HepG2 (cell line): Measurements from ENCODE around the gene TSKU. TPM values are rescaled to one million over a fixed set of nuclear protein-coding genes. Genes with fewer than 3 reads are reported as not detected.

ENCODE experiments used
- FOSL1 ChIP-seq: sonication (generic); formaldehyde crosslinking; IDR thresholded peaks from 2 replicates; pipeline ENCODE4 v1.9.0; 2021; ENCODE audit warnings: missing genetic modification reagents, borderline replicate concordance
- HNRNPL ChIP-seq: fragments of 200-400 bp; formaldehyde crosslinking; IDR thresholded peaks from 2 replicates; pipeline ENCODE4 v1.6.1; 2017; ENCODE audit warnings: mild to moderate bottlenecking, low read depth, low read length
- RAD51 ChIP-seq: fragments of 450-650 bp; IDR thresholded peaks from 2 replicates; pipeline ENCODE4 v1.6.1; 2016; ENCODE audit warnings: borderline replicate concordance
- SIN3A ChIP-seq: IDR thresholded peaks from 2 replicates; pipeline ENCODE4 v1.6.1; 2011; ENCODE audit warnings: low read depth, mild to moderate bottlenecking, control low read depth, low read length, borderline replicate concordance
- TRIM24 ChIP-seq: sonication (generic); formaldehyde crosslinking; IDR thresholded peaks from 2 replicates; pipeline ENCODE4 v1.8.0; 2022; ENCODE audit warnings: mild to moderate bottlenecking, missing genetic modification reagents
- XRCC5 ChIP-seq: fragments of 200-400 bp; formaldehyde crosslinking; optimal IDR thresholded peaks from 2 replicates; pipeline ENCODE3; 2017; ENCODE audit warnings: mild to moderate bottlenecking, low read length
- ZNF10 ChIP-seq: sonication (generic); formaldehyde crosslinking; IDR thresholded peaks from 2 replicates; pipeline ENCODE4 v1.4.0; 2020; ENCODE audit warnings: mild to moderate bottlenecking, low read depth, missing genetic modification reagents, borderline replicate concordance
- ZNF253 ChIP-seq: sonication (generic); formaldehyde crosslinking; IDR thresholded peaks from 2 replicates; pipeline ENCODE4 v1.8.0; 2022; ENCODE audit warnings: mild to moderate bottlenecking, missing genetic modification reagents, borderline replicate concordance
- polyA plus RNA-seq, 8 experiments: library from polyadenylated mRNA; depleted of rRNA in 3 of 8; stranded (reverse) in 7 of 8; unstranded in 1 of 8; fragments of >200 nt; fragmentation: Illumina TruSeq in 4 of 8; extraction: Trizol in 4 of 8; gene quantifications; 2 replicates each; pipeline versions ENCODE4 v1.2.1 to v1.2.3, GENCODE V29; 2011 to 2016; ENCODE audit warnings: low read depth in 4 of 8, missing spikeins in 1 of 8, mixed read lengths in 1 of 8; ENCODE audit not compliant: insufficient read depth in 1 of 8
- total RNA-seq, 5 experiments: library from RNA; depleted of rRNA; stranded (reverse); fragments of >200 nt; fragmentation: Illumina TruSeq; extraction: Trizol; gene quantifications; 2 replicates each; pipeline ENCODE4 v1.2.3, GENCODE V29; 2016; ENCODE audit warnings: low read depth in 1 of 5
- TF ChIP-seq, protein P1 (sequence below): sonication (generic); formaldehyde crosslinking; conservative IDR thresholded peaks from 2 replicates; pipeline ENCODE4 v1.5.0; 2020; ENCODE audit warnings: missing genetic modification reagents
- TF ChIP-seq, protein P2 (sequence below): sonication (generic); formaldehyde crosslinking; IDR thresholded peaks from 2 replicates; pipeline ENCODE4 v1.5.0; 2020; ENCODE audit warnings: mild to moderate bottlenecking, missing genetic modification reagents, moderate library complexity
- TF ChIP-seq, protein P3 (sequence below): sonication (generic); formaldehyde crosslinking; IDR thresholded peaks from 2 replicates; pipeline ENCODE4 v1.5.1; 2020; ENCODE audit warnings: mild to moderate bottlenecking, moderate library complexity, missing genetic modification reagents
- TF ChIP-seq, protein P4 (sequence below): sonication (generic); formaldehyde crosslinking; IDR thresholded peaks from 2 replicates; pipeline ENCODE4 v1.4.0; 2020; ENCODE audit warnings: missing genetic modification reagents, mild to moderate bottlenecking, borderline replicate concordance
- TF ChIP-seq, protein P5 (sequence below): sonication (generic); formaldehyde crosslinking; conservative IDR thresholded peaks from 2 replicates; pipeline ENCODE4 v1.4.0; 2020; ENCODE audit warnings: mild to moderate bottlenecking, missing genetic modification reagents, moderate library complexity

TSKU gene
- total and polyA plus RNA-seq, 2 of the 13 experiments (the other 11 are each of a cell fraction or from before 2014, with no cell fraction given), result 20.3 to 21.4 TPM

DNA sequence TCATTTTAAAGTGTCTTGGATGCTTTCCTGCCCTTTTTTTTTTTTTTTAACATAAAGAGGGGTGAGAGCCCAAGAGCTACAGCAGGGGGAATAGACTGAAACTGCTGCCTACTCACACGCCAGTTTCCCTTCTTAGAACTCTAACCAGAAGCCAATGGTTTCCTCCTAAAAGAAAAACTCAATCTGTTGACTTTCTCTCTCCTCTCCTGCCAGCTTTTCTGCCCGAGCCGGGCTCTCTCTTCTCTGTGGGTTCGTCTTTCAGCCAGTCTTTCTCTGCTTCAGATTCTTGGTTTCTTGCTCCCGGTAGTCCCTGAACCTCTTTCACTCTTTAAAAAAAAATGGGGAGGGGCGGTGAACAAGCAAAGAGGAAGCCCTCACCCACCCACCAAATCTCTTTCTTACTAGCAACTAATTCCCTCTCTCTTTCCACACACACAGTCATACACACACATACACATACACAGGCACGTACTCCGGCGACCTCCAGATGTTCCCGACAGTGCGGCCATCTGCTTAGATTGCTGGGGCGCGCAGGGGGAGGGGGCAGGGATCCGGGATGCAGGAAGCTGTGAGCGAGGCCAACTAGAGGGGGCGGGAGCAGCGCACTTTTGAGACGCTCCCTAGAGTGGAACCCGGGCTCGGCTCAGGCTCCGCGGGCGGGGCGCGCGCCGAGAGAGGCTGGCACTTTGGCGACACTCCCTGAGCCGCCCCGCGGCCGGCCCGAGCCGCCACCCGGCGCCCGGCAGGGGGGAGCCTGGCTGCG lies 444 bp upstream of the TSKU start (continued):
- TF ChIP-seq, protein P1, sequence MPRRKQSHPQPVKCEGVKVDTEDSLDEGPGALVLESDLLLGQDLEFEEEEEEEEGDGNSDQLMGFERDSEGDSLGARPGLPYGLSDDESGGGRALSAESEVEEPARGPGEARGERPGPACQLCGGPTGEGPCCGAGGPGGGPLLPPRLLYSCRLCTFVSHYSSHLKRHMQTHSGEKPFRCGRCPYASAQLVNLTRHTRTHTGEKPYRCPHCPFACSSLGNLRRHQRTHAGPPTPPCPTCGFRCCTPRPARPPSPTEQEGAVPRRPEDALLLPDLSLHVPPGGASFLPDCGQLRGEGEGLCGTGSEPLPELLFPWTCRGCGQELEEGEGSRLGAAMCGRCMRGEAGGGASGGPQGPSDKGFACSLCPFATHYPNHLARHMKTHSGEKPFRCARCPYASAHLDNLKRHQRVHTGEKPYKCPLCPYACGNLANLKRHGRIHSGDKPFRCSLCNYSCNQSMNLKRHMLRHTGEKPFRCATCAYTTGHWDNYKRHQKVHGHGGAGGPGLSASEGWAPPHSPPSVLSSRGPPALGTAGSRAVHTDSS (CRISPR knock-in tag), result no peak
- TF ChIP-seq, protein P2, sequence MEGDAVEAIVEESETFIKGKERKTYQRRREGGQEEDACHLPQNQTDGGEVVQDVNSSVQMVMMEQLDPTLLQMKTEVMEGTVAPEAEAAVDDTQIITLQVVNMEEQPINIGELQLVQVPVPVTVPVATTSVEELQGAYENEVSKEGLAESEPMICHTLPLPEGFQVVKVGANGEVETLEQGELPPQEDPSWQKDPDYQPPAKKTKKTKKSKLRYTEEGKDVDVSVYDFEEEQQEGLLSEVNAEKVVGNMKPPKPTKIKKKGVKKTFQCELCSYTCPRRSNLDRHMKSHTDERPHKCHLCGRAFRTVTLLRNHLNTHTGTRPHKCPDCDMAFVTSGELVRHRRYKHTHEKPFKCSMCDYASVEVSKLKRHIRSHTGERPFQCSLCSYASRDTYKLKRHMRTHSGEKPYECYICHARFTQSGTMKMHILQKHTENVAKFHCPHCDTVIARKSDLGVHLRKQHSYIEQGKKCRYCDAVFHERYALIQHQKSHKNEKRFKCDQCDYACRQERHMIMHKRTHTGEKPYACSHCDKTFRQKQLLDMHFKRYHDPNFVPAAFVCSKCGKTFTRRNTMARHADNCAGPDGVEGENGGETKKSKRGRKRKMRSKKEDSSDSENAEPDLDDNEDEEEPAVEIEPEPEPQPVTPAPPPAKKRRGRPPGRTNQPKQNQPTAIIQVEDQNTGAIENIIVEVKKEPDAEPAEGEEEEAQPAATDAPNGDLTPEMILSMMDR (CRISPR knock-in tag), result no peak
- TF ChIP-seq TRIM24 (CRISPR knock-in tag) (no peak), FOSL1 (CRISPR knock-in tag) (no peak), ZNF10 (CRISPR knock-in tag) (no peak), HNRNPL (no peak), SIN3A (0 out of 2 replicates have a peak, but pooled peaks have one; percentile 14), ZNF253 (CRISPR knock-in tag) (no peak), XRCC5 (no peak), RAD51 (no peak)
- TF ChIP-seq, protein P3, sequence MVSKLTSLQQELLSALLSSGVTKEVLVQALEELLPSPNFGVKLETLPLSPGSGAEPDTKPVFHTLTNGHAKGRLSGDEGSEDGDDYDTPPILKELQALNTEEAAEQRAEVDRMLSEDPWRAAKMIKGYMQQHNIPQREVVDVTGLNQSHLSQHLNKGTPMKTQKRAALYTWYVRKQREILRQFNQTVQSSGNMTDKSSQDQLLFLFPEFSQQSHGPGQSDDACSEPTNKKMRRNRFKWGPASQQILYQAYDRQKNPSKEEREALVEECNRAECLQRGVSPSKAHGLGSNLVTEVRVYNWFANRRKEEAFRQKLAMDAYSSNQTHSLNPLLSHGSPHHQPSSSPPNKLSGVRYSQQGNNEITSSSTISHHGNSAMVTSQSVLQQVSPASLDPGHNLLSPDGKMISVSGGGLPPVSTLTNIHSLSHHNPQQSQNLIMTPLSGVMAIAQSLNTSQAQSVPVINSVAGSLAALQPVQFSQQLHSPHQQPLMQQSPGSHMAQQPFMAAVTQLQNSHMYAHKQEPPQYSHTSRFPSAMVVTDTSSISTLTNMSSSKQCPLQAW, result peak; percentile 50; the same call in 1 of the 2 replicates
- TF ChIP-seq, protein P4, sequence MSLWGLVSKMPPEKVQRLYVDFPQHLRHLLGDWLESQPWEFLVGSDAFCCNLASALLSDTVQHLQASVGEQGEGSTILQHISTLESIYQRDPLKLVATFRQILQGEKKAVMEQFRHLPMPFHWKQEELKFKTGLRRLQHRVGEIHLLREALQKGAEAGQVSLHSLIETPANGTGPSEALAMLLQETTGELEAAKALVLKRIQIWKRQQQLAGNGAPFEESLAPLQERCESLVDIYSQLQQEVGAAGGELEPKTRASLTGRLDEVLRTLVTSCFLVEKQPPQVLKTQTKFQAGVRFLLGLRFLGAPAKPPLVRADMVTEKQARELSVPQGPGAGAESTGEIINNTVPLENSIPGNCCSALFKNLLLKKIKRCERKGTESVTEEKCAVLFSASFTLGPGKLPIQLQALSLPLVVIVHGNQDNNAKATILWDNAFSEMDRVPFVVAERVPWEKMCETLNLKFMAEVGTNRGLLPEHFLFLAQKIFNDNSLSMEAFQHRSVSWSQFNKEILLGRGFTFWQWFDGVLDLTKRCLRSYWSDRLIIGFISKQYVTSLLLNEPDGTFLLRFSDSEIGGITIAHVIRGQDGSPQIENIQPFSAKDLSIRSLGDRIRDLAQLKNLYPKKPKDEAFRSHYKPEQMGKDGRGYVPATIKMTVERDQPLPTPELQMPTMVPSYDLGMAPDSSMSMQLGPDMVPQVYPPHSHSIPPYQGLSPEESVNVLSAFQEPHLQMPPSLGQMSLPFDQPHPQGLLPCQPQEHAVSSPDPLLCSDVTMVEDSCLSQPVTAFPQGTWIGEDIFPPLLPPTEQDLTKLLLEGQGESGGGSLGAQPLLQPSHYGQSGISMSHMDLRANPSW (CRISPR knock-in tag), result no peak
- TF ChIP-seq, protein P5, sequence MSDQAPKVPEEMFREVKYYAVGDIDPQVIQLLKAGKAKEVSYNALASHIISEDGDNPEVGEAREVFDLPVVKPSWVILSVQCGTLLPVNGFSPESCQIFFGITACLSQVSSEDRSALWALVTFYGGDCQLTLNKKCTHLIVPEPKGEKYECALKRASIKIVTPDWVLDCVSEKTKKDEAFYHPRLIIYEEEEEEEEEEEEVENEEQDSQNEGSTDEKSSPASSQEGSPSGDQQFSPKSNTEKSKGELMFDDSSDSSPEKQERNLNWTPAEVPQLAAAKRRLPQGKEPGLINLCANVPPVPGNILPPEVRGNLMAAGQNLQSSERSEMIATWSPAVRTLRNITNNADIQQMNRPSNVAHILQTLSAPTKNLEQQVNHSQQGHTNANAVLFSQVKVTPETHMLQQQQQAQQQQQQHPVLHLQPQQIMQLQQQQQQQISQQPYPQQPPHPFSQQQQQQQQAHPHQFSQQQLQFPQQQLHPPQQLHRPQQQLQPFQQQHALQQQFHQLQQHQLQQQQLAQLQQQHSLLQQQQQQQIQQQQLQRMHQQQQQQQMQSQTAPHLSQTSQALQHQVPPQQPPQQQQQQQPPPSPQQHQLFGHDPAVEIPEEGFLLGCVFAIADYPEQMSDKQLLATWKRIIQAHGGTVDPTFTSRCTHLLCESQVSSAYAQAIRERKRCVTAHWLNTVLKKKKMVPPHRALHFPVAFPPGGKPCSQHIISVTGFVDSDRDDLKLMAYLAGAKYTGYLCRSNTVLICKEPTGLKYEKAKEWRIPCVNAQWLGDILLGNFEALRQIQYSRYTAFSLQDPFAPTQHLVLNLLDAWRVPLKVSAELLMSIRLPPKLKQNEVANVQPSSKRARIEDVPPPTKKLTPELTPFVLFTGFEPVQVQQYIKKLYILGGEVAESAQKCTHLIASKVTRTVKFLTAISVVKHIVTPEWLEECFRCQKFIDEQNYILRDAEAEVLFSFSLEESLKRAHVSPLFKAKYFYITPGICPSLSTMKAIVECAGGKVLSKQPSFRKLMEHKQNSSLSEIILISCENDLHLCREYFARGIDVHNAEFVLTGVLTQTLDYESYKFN (CRISPR knock-in tag), result peak; percentile 64
